ENCODE data around the gene RAB40C.

The RAB40C gene

GRCh38 chr16:666572-666971 is 76.7 kb downstream of the RAB40C start:
- DNase-seq (ENCODE audit: low read depth in 3 of 3), result no peak

- DNase-seq (ENCODE audit: low read depth in 3 of 3), result no peak
Measured at GRCh38 chr16:667113-667779, 77.4 kb downstream of the RAB40C start.

GRCh38 chr16:667780-668518 is 78.1 kb downstream of the RAB40C start, which contains the start of gene RHOT2:
TSS of gene RHOT2 (plus strand) at chr16:668132. CDS start at chr16:668200, 68 bp downstream.
- DNase-seq (ENCODE audit: low read depth in 3 of 3), result peak; percentile 83 to 91 (median 86)

GRCh38 chr16:668519-669171 is 78.8 kb downstream of the RAB40C start:
- DNase-seq (ENCODE audit: low read depth in 3 of 3), result no peak

- no peak for DNase-seq (ENCODE audit: low read depth in 3 of 3)
Measured at GRCh38 chr16:669666-670065, 79.8 kb downstream of the RAB40C start.

GRCh38 chr16:670485-671352 is 80.9 kb downstream of the RAB40C start:
- DNase-seq (ENCODE audit: low read depth in 3 of 3), result no peak

- no peak for DNase-seq (ENCODE audit: low read depth in 3 of 3)
Measured at GRCh38 chr16:671353-672131, 81.7 kb downstream of the RAB40C start.

GRCh38 chr16:672371-672770 is 82.5 kb downstream of the RAB40C start:
- DNase-seq (ENCODE audit: low read depth in 3 of 3), result no peak

GRCh38 chr16:672851-673250 is 83.0 kb downstream of the RAB40C start:
- no peak for DNase-seq (ENCODE audit: low read depth in 3 of 3)

- no peak for DNase-seq (ENCODE audit: low read depth in 3 of 3)
Measured at GRCh38 chr16:673399-673991, 83.6 kb downstream of the RAB40C start.

GRCh38 chr16:674214-674881 is 84.5 kb downstream of the RAB40C start:
- no peak for DNase-seq (ENCODE audit: low read depth in 3 of 3)

GRCh38 chr16:674968-675883 is 85.4 kb downstream of the RAB40C start, which contains the start of gene RHBDL1:
TSS of gene RHBDL1 (plus strand) at chr16:675671. CDS start at chr16:675791, 120 bp downstream.
- no peak for DNase-seq (ENCODE audit: low read depth in 3 of 3)

- DNase-seq (ENCODE audit: low read depth in 3 of 3), result no peak
Measured at GRCh38 chr16:675884-676564, 86.2 kb downstream of the RAB40C start.

- no peak for DNase-seq (ENCODE audit: low read depth in 3 of 3)
Measured at GRCh38 chr16:676565-676902, 86.7 kb downstream of the RAB40C start.

- DNase-seq (ENCODE audit: low read depth in 3 of 3), result no peak
Measured at GRCh38 chr16:676913-677312, 87.0 kb downstream of the RAB40C start.

GRCh38 chr16:677316-678190 is 87.7 kb downstream of the RAB40C start:
- no peak for DNase-seq (ENCODE audit: low read depth in 3 of 3)

GRCh38 chr16:678209-678857 is 88.5 kb downstream of the RAB40C start:
- no peak for DNase-seq (ENCODE audit: low read depth in 3 of 3)

Data from stimulated activated CD4-positive, alpha-beta T cell treated with anti-CD3 and anti-CD28 coated beads, TNF-alpha, amount 100 ng/mL, for 4 hours (primary cell).